Breast epithelium (tissue), 4 donors: Measurements from ENCODE around the gene EFHD2. TPM values are rescaled to one million over a fixed set of nuclear protein-coding genes. Genes with fewer than 3 reads are reported as not detected.

Experiments
- DNase-seq, 2 donors: peaks; one replicate each; pipeline ENCODE4 v3.0.0-alpha.2; 2019; ENCODE audit warnings: low spot score in 2 of 2
- H3K27ac ChIP-seq, 2 donors: fragments of 200-600 bp; sonication (generic) in 1 of 2; one replicate each; pipeline ENCODE4 v1.5.1; 2016 to 2019; ENCODE audit warnings: mild to moderate bottlenecking in 1 of 2
- H3K27me3 ChIP-seq, 2 donors: fragments of 200-600 bp; sonication (generic) in 1 of 2; one replicate each; pipeline versions ENCODE4 v1.5.1 to v1.6.0; 2017 to 2019; ENCODE audit warnings: control low read depth in 1 of 2, mild to moderate bottlenecking in 1 of 2
- H3K36me3 ChIP-seq: fragments of 200-600 bp; one replicate; pipeline ENCODE4 v1.5.1; 2019
- H3K4me1 ChIP-seq, 2 donors: fragments of 200-600 bp; sonication (generic); one replicate each; pipeline ENCODE4 v1.5.1; 2016 to 2019; ENCODE audit warnings: control low read depth in 1 of 2
- H3K4me3 ChIP-seq, 3 donors: fragments of 200-600 bp; sonication (generic); 1 replicate in 2 of 3; 2 replicates in 1 of 3; pipeline ENCODE4 v1.5.1; 2016 to 2019; ENCODE audit warnings: mild to moderate bottlenecking in 3 of 3, moderate library complexity in 2 of 3
- H3K9me3 ChIP-seq, 2 donors: fragments of 200-600 bp; sonication (generic) in 1 of 2; one replicate each; pipeline ENCODE4 v1.5.1; 2016 to 2019; ENCODE audit warnings: control low read depth in 1 of 2
- POLR2A ChIP-seq: fragments of 450-650 bp; IDR thresholded peaks from one replicate; pipeline ENCODE4 v1.6.1; 2016; ENCODE audit warnings: antibody characterized with exemption, mild to moderate bottlenecking, moderate library complexity
- POLR2AphosphoS5 ChIP-seq, 3 donors: sonication (generic); formaldehyde crosslinking; IDR thresholded peaks; one replicate each; pipeline ENCODE4 v1.6.1; 2017; ENCODE audit warnings: antibody characterized with exemption in 3 of 3
- intact Hi-C: fragments of 100-400 bp; cut with DNase I; formaldehyde crosslinking; loops from one replicate; pipeline ENCODE4 v1.15.1; 2023; ENCODE audit warnings: low total_unique reads
- total RNA-seq, 3 donors: library from RNA; depleted of rRNA; stranded (reverse); fragments of >200 nt; gene quantifications; one replicate each; pipeline ENCODE4 v1.1.0, GENCODE V29; 2016
- TF ChIP-seq, protein P1 (sequence below), 3 donors: fragments of 450-650 bp; IDR thresholded peaks; one replicate each; pipeline ENCODE4 v1.5.1; 2016 to 2017; ENCODE audit warnings: antibody characterized with exemption in 3 of 3, mild to moderate bottlenecking in 3 of 3, moderate library complexity in 3 of 3

Gene EFHD2
- total RNA-seq, 3 donors from 2014 or later = 24.9 to 43.9 (median 32.8) TPM

DNA sequence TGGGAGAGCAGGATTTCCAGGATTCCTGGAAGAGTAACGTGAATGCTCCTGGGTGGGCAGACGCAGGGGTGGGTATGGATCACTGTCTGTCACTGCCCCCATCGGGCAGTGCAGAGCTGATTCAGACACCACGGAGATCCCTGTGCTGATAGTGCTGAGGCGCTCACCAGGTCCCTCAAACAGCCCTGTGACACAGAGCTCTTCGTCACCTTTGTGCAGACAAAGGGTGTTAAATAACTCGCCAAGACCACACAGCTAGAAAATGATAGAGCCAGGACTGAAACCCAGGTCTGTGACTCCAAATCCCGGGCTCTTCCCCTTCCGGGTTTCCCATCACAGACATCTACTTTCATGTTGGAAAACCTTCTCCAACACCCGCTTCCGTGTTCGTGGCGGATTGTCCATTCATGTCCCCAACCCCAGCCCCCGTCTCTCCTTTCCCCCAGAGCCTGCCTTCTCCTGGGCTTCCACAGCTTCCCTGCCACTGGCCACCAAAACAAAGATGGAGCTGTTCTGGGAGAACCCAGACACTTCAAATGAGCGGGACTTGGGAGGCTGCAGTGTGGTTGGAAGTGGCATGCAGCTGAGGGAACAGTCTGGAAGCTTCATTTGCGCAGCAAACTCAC is 2.6 kb downstream of the EFHD2 start:
- intact Hi-C loops = no loop called here

DNA sequence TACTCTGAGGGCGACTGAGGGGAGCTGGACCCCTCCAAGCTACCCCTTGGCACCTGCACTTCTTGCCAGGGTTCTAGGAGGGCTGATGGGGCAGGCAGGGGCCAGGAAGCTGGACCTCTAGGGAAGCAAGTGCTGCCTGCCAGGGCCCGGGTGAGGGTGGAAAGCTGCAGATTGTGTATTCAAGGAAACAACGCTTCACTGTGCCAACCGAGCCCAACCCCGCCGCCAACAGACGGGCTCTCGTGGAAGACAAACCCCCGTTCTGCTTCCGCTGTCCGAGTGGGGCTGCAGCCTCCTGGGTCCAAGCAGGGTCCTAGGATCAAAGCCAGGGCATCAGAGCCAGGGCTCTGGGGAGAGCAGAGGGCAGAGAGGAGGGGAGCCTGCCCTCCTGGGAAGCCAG is 3.2 kb downstream of the EFHD2 start:
- H3K27ac ChIP-seq = peak overlapping the region in 1 of 2 donors; percentile 34
- intact Hi-C loops = no loop called here
- H3K4me1 ChIP-seq = peaks cover 0 to 4% of the 10 kb centered on the region in 2 donors
- TF ChIP-seq, protein P1, sequence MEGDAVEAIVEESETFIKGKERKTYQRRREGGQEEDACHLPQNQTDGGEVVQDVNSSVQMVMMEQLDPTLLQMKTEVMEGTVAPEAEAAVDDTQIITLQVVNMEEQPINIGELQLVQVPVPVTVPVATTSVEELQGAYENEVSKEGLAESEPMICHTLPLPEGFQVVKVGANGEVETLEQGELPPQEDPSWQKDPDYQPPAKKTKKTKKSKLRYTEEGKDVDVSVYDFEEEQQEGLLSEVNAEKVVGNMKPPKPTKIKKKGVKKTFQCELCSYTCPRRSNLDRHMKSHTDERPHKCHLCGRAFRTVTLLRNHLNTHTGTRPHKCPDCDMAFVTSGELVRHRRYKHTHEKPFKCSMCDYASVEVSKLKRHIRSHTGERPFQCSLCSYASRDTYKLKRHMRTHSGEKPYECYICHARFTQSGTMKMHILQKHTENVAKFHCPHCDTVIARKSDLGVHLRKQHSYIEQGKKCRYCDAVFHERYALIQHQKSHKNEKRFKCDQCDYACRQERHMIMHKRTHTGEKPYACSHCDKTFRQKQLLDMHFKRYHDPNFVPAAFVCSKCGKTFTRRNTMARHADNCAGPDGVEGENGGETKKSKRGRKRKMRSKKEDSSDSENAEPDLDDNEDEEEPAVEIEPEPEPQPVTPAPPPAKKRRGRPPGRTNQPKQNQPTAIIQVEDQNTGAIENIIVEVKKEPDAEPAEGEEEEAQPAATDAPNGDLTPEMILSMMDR (IDR thresholded peaks at IDR 0.05) = no peak
- no peak for TF ChIP-seq POLR2AphosphoS5 (IDR thresholded peaks at IDR 0.05)
- TF ChIP-seq POLR2A = no peak
- H3K36me3 ChIP-seq = no peaks in the 10 kb centered on the region
- H3K4me3 ChIP-seq = peak overlapping the region in 1 of 3 donors; percentile 96
- DNase-seq = no peak
- no peaks in the 10 kb centered on the region for H3K9me3 ChIP-seq
- H3K27me3 ChIP-seq = no peaks in the 10 kb centered on the region

More for the DNA sequence above, 2.6 kb downstream of the EFHD2 start:
- no peaks in the 10 kb centered on the region for H3K9me3 ChIP-seq
- peak overlapping the region in 1 of 2 donors; percentile 34 for H3K27ac ChIP-seq
- DNase-seq = no peak
- no peaks in the 10 kb centered on the region for H3K36me3 ChIP-seq
- no peaks in the 10 kb centered on the region for H3K27me3 ChIP-seq
- H3K4me3 ChIP-seq = peak overlapping the region in 2 of 3 donors; percentile 71 to 96
- TF ChIP-seq POLR2AphosphoS5 (IDR thresholded peaks at IDR 0.05) (no peak), POLR2A (no peak)
- TF ChIP-seq, protein P1 (IDR thresholded peaks at IDR 0.05) = no peak
- H3K4me1 ChIP-seq = peaks cover 0 to 4% of the 10 kb centered on the region in 2 donors

GRCh38 chr1:15413563-15414444 is 4.1 kb downstream of the EFHD2 start:
- Histone ChIP-seq H3K4me1 (peaks cover 0 to 4% of the 10 kb centered on the region in 2 donors), H3K4me3 (no peak overlapping the region), H3K9me3 (no peaks in the 10 kb centered on the region), H3K36me3 (no peaks in the 10 kb centered on the region), H3K27ac (no peak overlapping the region), H3K27me3 (no peaks in the 10 kb centered on the region)
- no peak for DNase-seq
- intact Hi-C loops = no loop called here
- TF ChIP-seq POLR2AphosphoS5 (IDR thresholded peaks at IDR 0.05) (no peak), POLR2A (no peak)
- TF ChIP-seq, protein P1 (IDR thresholded peaks at IDR 0.05) = no peak

- no peak overlapping the region for H3K4me3 ChIP-seq
- no peaks in the 10 kb centered on the region for H3K9me3 ChIP-seq
- no peak for DNase-seq
- H3K4me1 ChIP-seq = peaks cover 0 to 4% of the 10 kb centered on the region in 2 donors
- no peaks in the 10 kb centered on the region for H3K36me3 ChIP-seq
- TF ChIP-seq POLR2A = no peak
- TF ChIP-seq POLR2AphosphoS5 (IDR thresholded peaks at IDR 0.05) = no peak
- TF ChIP-seq, protein P1 (IDR thresholded peaks at IDR 0.05) = no peak
- no peaks in the 10 kb centered on the region for H3K27me3 ChIP-seq
- no peak overlapping the region for H3K27ac ChIP-seq
- intact Hi-C loops = no loop called here
Measured at GRCh38 chr1:15414445-15414983, 4.8 kb downstream of the EFHD2 start.
